Measurements from ENCODE around the gene SPATA16.
"Not testable (repeated sequence)": the region's sequence is repeated elsewhere in the genome, so short reads cannot be mapped to it uniquely, and the experiment has no call there.

SPATA16 gene

GRCh38 chr3:172885704-172886103, 255.3 kb downstream of the SPATA16 start:
- Histone ChIP-seq H4K8ac (ENCODE audit: low read depth, low read length) (no peak overlapping the region), H2BK15ac (replicated peaks; ENCODE audit: low read depth) (no peak overlapping the region), H3K79me1 (ENCODE audit: low read length) (no peaks in the 10 kb centered on the region), H3K36me3 (ENCODE audit: control insufficient read depth, insufficient read depth, low read length) (no peaks in the 10 kb centered on the region), H4K5ac (ENCODE audit: low read length) (no peak overlapping the region), H3K27ac (ENCODE audit: low read depth, low read length) (no peak overlapping the region), H3K79me2 (ENCODE audit: control insufficient read depth, insufficient read depth, low read length) (no peaks in the 10 kb centered on the region), H3K4me1 (ENCODE audit: control insufficient read depth, low read depth, low read length) (no peaks in the 10 kb centered on the region), H3K27me3 (ENCODE audit: insufficient read depth, low read length, poor library complexity) (no peaks in the 10 kb centered on the region), H3K4ac (ENCODE audit: low read depth, low read length) (no peak overlapping the region), H2BK5ac (ENCODE audit: low read length) (no peak overlapping the region), H3K23ac (ENCODE audit: low read length) (no peak overlapping the region), H3K56ac (ENCODE audit: low read length) (no peak overlapping the region), H3K4me2 (ENCODE audit: low read length) (no peak overlapping the region), H3K4me3 (ENCODE audit: low read length) (no peak overlapping the region), H2AK5ac (ENCODE audit: low read length) (no peak overlapping the region), H3K18ac (ENCODE audit: low read length) (no peak overlapping the region), H2BK120ac (ENCODE audit: low read depth, low read length) (no peak overlapping the region), H3K9ac (ENCODE audit: low read length) (no peak overlapping the region)
- no CpG with 5 or more reads among the region's 2 CpGs for WGBS (ENCODE audit: extremely low coverage, insufficient coverage, low lambda C conversion rate)
- DNase-seq: no peak

GRCh38 chr3:172882563-172882962, 258.5 kb downstream of the SPATA16 start:
- H3K4me2 ChIP-seq (ENCODE audit: low read length): no peak overlapping the region
- no peak overlapping the region for H2BK120ac ChIP-seq (ENCODE audit: low read depth, low read length)
- H4K5ac ChIP-seq (ENCODE audit: low read length): no peak overlapping the region
- no peaks in the 10 kb centered on the region for H3K79me2 ChIP-seq (ENCODE audit: control insufficient read depth, insufficient read depth, low read length)
- no peaks in the 10 kb centered on the region for H3K27me3 ChIP-seq (ENCODE audit: insufficient read depth, low read length, poor library complexity)
- H3K27ac ChIP-seq (ENCODE audit: low read depth, low read length): no peak overlapping the region
- H3K36me3 ChIP-seq (ENCODE audit: control insufficient read depth, insufficient read depth, low read length): no peaks in the 10 kb centered on the region
- DNase-seq: no peak
- H3K4me1 ChIP-seq (ENCODE audit: control insufficient read depth, low read depth, low read length): no peaks in the 10 kb centered on the region
- no peaks in the 10 kb centered on the region for H3K79me1 ChIP-seq (ENCODE audit: low read length)
- H3K4ac ChIP-seq (ENCODE audit: low read depth, low read length): no peak overlapping the region
- H2BK5ac ChIP-seq (ENCODE audit: low read length): no peak overlapping the region
- no peak overlapping the region for H2BK15ac ChIP-seq (replicated peaks; ENCODE audit: low read depth)
- no peak overlapping the region for H3K18ac ChIP-seq (ENCODE audit: low read length)
- no peak overlapping the region for H3K23ac ChIP-seq (ENCODE audit: low read length)
- no CpG with 5 or more reads among the region's 1 CpG for WGBS (ENCODE audit: extremely low coverage, insufficient coverage, low lambda C conversion rate)
- H3K9ac ChIP-seq (ENCODE audit: low read length): no peak overlapping the region
- no peak overlapping the region for H3K56ac ChIP-seq (ENCODE audit: low read length)
- no peak overlapping the region for H4K8ac ChIP-seq (ENCODE audit: low read depth, low read length)
- no peak overlapping the region for H2AK5ac ChIP-seq (ENCODE audit: low read length)
- no peak overlapping the region for H3K4me3 ChIP-seq (ENCODE audit: low read length)

DNA sequence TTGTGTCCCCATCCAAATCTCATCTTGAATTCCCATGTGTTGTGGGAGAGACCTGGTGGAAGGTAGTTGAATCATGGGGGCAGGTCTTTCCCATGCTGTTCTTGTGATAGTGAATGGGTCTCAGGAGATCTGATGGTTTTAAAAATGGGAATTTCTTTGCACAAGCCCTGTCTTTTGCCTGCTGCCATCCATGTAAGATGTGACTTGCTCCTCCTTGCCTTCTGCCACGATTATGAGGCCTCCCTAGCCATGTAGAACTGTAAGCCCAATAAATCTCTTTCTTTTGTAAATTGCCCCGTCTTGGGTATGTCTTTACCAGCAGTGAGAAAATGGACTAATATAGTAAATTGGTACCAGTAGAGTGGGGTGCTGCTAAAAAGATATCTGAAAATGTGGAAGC, 261.7 kb downstream of the SPATA16 start:
- H3K27me3 ChIP-seq (ENCODE audit: insufficient read depth, low read length, poor library complexity); H4K5ac ChIP-seq (ENCODE audit: low read length); H3K4me2 ChIP-seq (ENCODE audit: low read length); H2BK120ac ChIP-seq (ENCODE audit: low read depth, low read length); H3K27ac ChIP-seq (ENCODE audit: low read depth, low read length); H3K4ac ChIP-seq (ENCODE audit: low read depth, low read length); DNase-seq; H3K18ac ChIP-seq (ENCODE audit: low read length); H2BK5ac ChIP-seq (ENCODE audit: low read length); H3K4me1 ChIP-seq (ENCODE audit: control insufficient read depth, low read depth, low read length); H3K9ac ChIP-seq (ENCODE audit: low read length); H2BK15ac ChIP-seq (replicated peaks; ENCODE audit: low read depth); H3K79me2 ChIP-seq (ENCODE audit: control insufficient read depth, insufficient read depth, low read length); H3K56ac ChIP-seq (ENCODE audit: low read length); H3K79me1 ChIP-seq (ENCODE audit: low read length); H3K4me3 ChIP-seq (ENCODE audit: low read length); H3K36me3 ChIP-seq (ENCODE audit: control insufficient read depth, insufficient read depth, low read length); H3K23ac ChIP-seq (ENCODE audit: low read length); H4K8ac ChIP-seq (ENCODE audit: low read depth, low read length); H2AK5ac ChIP-seq (ENCODE audit: low read length): not testable (repeated sequence)
- WGBS (ENCODE audit: extremely low coverage, insufficient coverage, low lambda C conversion rate): no CpG with 5 or more reads among the region's 2 CpGs

DNA sequence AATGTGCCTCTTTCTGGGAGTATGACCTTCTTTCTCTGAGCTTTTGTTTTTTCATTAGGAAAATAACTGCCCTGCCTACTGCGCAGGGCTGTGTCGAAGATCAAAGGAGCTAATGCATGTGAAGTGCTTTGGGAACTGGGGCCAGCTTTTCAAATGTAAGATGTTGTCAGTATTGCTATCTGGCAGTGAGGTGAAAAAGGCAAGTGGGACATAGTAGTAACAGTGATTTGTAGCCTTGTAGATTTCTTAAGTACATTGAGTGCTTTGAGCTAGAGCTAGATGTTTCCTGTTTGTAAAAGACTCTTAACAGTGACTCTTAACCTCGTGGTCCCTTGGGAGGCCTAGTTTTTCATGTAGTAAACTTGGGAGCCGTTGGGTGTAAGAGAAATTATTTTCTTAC, 264.0 kb downstream of the SPATA16 start:
- H3K9ac ChIP-seq (ENCODE audit: low read length): no peak overlapping the region
- H3K56ac ChIP-seq (ENCODE audit: low read length): no peak overlapping the region
- no peak overlapping the region for H3K23ac ChIP-seq (ENCODE audit: low read length)
- H2BK15ac ChIP-seq (replicated peaks; ENCODE audit: low read depth): no peak overlapping the region
- no peaks in the 10 kb centered on the region for H3K79me1 ChIP-seq (ENCODE audit: low read length)
- H3K36me3 ChIP-seq (ENCODE audit: control insufficient read depth, insufficient read depth, low read length): no peaks in the 10 kb centered on the region
- no peaks in the 10 kb centered on the region for H3K4me1 ChIP-seq (ENCODE audit: control insufficient read depth, low read depth, low read length)
- no peaks in the 10 kb centered on the region for H3K27me3 ChIP-seq (ENCODE audit: insufficient read depth, low read length, poor library complexity)
- no peak overlapping the region for H2BK5ac ChIP-seq (ENCODE audit: low read length)
- no peak for DNase-seq
- no peak overlapping the region for H3K4ac ChIP-seq (ENCODE audit: low read depth, low read length)
- H4K8ac ChIP-seq (ENCODE audit: low read depth, low read length): no peak overlapping the region
- H3K27ac ChIP-seq (ENCODE audit: low read depth, low read length): no peak overlapping the region
- H2AK5ac ChIP-seq (ENCODE audit: low read length): no peak overlapping the region
- no peak overlapping the region for H3K4me3 ChIP-seq (ENCODE audit: low read length)
- no peaks in the 10 kb centered on the region for H3K79me2 ChIP-seq (ENCODE audit: control insufficient read depth, insufficient read depth, low read length)
- H3K18ac ChIP-seq (ENCODE audit: low read length): no peak overlapping the region
- H3K4me2 ChIP-seq (ENCODE audit: low read length): no peak overlapping the region
- WGBS (ENCODE audit: extremely low coverage, insufficient coverage, low lambda C conversion rate): no CpG with 5 or more reads among the region's 4 CpGs
- H4K5ac ChIP-seq (ENCODE audit: low read length): no peak overlapping the region
- no peak overlapping the region for H2BK120ac ChIP-seq (ENCODE audit: low read depth, low read length)

- no peak overlapping the region for H3K9ac ChIP-seq (ENCODE audit: low read length)
- H2BK120ac ChIP-seq (ENCODE audit: low read depth, low read length): no peak overlapping the region
- H3K27ac ChIP-seq (ENCODE audit: low read depth, low read length): no peak overlapping the region
- no peaks in the 10 kb centered on the region for H3K79me2 ChIP-seq (ENCODE audit: control insufficient read depth, insufficient read depth, low read length)
- no peaks in the 10 kb centered on the region for H3K27me3 ChIP-seq (ENCODE audit: insufficient read depth, low read length, poor library complexity)
- no peak overlapping the region for H4K8ac ChIP-seq (ENCODE audit: low read depth, low read length)
- no peak overlapping the region for H3K4ac ChIP-seq (ENCODE audit: low read depth, low read length)
- no peak overlapping the region for H3K4me2 ChIP-seq (ENCODE audit: low read length)
- H3K56ac ChIP-seq (ENCODE audit: low read length): no peak overlapping the region
- H4K5ac ChIP-seq (ENCODE audit: low read length): no peak overlapping the region
- no CpG with 5 or more reads among the region's 3 CpGs for WGBS (ENCODE audit: extremely low coverage, insufficient coverage, low lambda C conversion rate)
- no peak overlapping the region for H2AK5ac ChIP-seq (ENCODE audit: low read length)
- H2BK15ac ChIP-seq (replicated peaks; ENCODE audit: low read depth): no peak overlapping the region
- no peaks in the 10 kb centered on the region for H3K79me1 ChIP-seq (ENCODE audit: low read length)
- no peaks in the 10 kb centered on the region for H3K36me3 ChIP-seq (ENCODE audit: control insufficient read depth, insufficient read depth, low read length)
- no peaks in the 10 kb centered on the region for H3K4me1 ChIP-seq (ENCODE audit: control insufficient read depth, low read depth, low read length)
- DNase-seq: no peak
- H3K18ac ChIP-seq (ENCODE audit: low read length): no peak overlapping the region
- H2BK5ac ChIP-seq (ENCODE audit: low read length): no peak overlapping the region
- H3K23ac ChIP-seq (ENCODE audit: low read length): no peak overlapping the region
- H3K4me3 ChIP-seq (ENCODE audit: low read length): no peak overlapping the region
Measured at GRCh38 chr3:172876297-172876696, 264.7 kb downstream of the SPATA16 start.

- no peaks in the 10 kb centered on the region for H3K79me1 ChIP-seq (ENCODE audit: low read length)
- no peak overlapping the region for H3K9ac ChIP-seq (ENCODE audit: low read length)
- H2BK120ac ChIP-seq (ENCODE audit: low read depth, low read length): no peak overlapping the region
- no peaks in the 10 kb centered on the region for H3K36me3 ChIP-seq (ENCODE audit: control insufficient read depth, insufficient read depth, low read length)
- no peak overlapping the region for H3K4ac ChIP-seq (ENCODE audit: low read depth, low read length)
- no peak overlapping the region for H3K4me2 ChIP-seq (ENCODE audit: low read length)
- H3K18ac ChIP-seq (ENCODE audit: low read length): no peak overlapping the region
- no peak overlapping the region for H3K4me3 ChIP-seq (ENCODE audit: low read length)
- H3K23ac ChIP-seq (ENCODE audit: low read length): no peak overlapping the region
- H3K79me2 ChIP-seq (ENCODE audit: control insufficient read depth, insufficient read depth, low read length): no peaks in the 10 kb centered on the region
- H2BK5ac ChIP-seq (ENCODE audit: low read length): no peak overlapping the region
- no peak for DNase-seq
- H3K27me3 ChIP-seq (ENCODE audit: insufficient read depth, low read length, poor library complexity): no peaks in the 10 kb centered on the region
- H3K56ac ChIP-seq (ENCODE audit: low read length): no peak overlapping the region
- no peak overlapping the region for H2AK5ac ChIP-seq (ENCODE audit: low read length)
- no peak overlapping the region for H2BK15ac ChIP-seq (replicated peaks; ENCODE audit: low read depth)
- H4K8ac ChIP-seq (ENCODE audit: low read depth, low read length): no peak overlapping the region
- H4K5ac ChIP-seq (ENCODE audit: low read length): no peak overlapping the region
- H3K4me1 ChIP-seq (ENCODE audit: control insufficient read depth, low read depth, low read length): no peaks in the 10 kb centered on the region
- H3K27ac ChIP-seq (ENCODE audit: low read depth, low read length): no peak overlapping the region
- WGBS (ENCODE audit: extremely low coverage, insufficient coverage, low lambda C conversion rate): no CpG with 5 or more reads among the region's 1 CpG
Measured at GRCh38 chr3:172875039-172875438, 266.0 kb downstream of the SPATA16 start.

All from mesendoderm (in vitro differentiated cells).